ENCODE measurements around the gene DUSP2.
"Not testable (repeated sequence)": the region's sequence is repeated elsewhere in the genome, so short reads cannot be mapped to it uniquely, and the experiment has no call there.

DUSP2 gene

DNA sequence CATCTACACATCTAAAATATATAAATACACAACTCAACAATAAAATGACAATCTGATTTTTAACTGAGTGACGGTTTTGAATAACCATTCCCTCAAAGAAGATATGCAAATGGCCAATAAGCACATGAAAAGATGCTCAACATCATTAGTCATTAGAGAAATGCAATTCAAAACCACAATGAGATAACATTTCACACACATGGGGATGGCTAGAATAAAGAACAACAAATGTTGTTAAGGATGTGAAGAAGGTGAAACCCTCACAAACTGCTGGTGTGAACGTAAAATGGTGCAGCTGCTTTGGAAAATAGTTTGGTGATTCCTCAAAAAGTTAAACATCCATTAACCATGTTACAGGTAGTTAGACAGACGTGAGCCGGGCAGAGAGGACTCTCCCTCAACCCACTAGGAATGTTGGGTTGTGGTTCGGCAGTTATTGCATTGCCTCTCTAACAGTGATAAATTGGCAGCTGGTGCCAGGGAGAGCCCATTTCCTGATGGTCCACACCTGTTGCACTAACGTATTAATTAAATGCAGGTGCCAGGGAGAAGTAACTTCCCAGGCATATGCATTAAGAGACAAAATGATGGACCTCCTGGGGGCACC lies 22.3 kb upstream of the DUSP2 start:
- no peak for DNase-seq
- TF ChIP-seq, protein P1, sequence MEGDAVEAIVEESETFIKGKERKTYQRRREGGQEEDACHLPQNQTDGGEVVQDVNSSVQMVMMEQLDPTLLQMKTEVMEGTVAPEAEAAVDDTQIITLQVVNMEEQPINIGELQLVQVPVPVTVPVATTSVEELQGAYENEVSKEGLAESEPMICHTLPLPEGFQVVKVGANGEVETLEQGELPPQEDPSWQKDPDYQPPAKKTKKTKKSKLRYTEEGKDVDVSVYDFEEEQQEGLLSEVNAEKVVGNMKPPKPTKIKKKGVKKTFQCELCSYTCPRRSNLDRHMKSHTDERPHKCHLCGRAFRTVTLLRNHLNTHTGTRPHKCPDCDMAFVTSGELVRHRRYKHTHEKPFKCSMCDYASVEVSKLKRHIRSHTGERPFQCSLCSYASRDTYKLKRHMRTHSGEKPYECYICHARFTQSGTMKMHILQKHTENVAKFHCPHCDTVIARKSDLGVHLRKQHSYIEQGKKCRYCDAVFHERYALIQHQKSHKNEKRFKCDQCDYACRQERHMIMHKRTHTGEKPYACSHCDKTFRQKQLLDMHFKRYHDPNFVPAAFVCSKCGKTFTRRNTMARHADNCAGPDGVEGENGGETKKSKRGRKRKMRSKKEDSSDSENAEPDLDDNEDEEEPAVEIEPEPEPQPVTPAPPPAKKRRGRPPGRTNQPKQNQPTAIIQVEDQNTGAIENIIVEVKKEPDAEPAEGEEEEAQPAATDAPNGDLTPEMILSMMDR (IDR thresholded peaks at IDR 0.05; ENCODE audit: low read depth, low read length) = no peak
- H3K4me1 ChIP-seq = no peaks in the 10 kb centered on the region
- H3K36me3 ChIP-seq = no peaks in the 10 kb centered on the region
- no peaks in the 10 kb centered on the region for H3K27me3 ChIP-seq
- H3K9me3 ChIP-seq = no peaks in the 10 kb centered on the region
- no peak overlapping the region for H3K4me3 ChIP-seq (ENCODE audit: low read depth, low read length)

DNA sequence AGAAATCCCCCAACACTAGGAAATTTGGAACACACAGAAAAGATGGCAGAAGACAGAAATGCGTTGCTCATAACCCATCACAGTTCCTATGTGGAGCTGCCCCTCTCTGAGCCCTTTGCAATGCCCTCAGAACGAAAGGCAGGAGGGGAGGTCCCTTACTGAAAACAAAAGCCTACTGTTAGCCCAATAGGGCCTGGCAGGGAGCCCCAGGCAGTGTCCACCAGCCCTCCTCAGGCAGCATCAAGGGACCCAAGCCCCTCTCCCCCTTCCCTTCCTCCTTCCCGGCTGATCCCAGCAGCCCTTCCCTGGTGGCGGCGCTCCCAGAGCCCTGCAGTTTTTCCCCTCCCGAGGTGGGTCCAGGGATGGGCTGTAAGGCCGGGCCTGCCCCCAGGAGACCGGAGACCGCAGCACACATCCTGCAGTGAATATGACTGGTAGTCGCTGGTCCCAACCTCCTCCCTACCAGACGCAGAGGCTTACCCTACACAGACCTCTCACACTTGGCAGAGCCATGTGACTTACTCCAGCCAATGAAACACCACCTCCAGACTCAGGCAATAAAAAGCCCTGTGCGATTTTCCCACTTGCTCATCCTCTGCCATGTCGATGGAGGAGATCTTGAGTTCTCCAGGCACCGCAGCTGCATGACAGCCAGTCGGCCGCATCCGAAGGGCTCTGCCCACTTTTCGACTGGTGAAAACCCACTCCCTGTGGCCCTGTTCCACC lies 19.4 kb upstream of the DUSP2 start:
- Histone ChIP-seq H3K4me3 (ENCODE audit: low read depth, low read length) (peak overlapping the region; percentile 11; the same call in 1 of the 2 replicates), H3K9me3 (no peaks in the 10 kb centered on the region), H3K27me3 (no peaks in the 10 kb centered on the region), H3K4me1 (no peaks in the 10 kb centered on the region), H3K36me3 (no peaks in the 10 kb centered on the region)
- DNase-seq = peak; percentile 83
- TF ChIP-seq, protein P1 (IDR thresholded peaks at IDR 0.05; ENCODE audit: low read depth, low read length) = peak; percentile 33

DNA sequence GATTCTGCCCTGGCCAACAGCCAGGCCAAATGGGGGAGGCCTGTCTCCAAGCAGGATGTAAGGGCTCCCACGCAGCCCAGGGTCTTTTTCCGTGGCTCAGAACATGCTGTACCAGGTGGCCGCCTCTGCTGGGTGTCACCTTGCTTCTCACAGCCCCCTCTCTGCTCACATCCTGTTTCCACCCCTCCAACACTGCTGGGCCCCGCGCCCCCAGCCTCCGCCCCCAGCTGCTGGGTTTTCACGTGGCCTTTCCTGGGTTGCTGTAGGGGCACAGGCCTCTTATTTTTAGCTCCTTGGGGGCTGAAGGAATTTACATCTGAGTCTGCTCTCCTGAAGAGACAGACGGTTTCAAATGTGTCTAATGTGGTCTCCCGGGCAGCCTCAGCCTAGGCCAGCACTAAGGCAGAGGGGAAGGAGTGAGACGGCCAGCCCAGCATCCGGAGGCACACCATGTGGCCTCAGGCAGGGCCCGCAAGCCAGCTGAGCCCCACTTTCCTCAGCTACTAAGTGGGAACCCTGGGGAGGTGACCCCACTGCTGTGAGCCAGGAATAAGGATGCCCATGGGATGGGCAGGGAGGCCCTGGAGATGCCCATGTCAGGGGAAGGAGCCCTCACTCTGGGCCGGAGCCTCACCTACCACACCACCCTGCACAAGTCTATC lies 18.7 kb upstream of the DUSP2 start:
- no peak for DNase-seq
- H3K36me3 ChIP-seq = no peaks in the 10 kb centered on the region

DNA sequence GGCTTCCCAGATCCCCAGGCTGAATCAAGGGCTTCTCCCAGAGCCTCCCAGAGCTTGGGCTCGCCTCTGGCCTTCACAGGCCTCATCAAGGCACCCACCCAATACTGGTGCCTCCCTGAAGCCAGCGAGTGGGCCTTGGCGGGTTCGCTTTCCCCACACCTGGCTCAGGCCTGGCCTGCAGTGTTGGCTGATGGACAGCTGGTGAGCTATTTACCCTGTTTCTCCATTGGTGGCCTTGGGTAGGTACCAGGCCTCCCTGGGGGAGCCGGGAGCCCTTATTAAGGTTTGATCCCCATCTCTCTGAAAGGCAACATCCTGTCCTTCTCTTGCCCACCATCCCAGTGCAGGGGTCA lies 18.2 kb upstream of the DUSP2 start:
- DNase-seq = no peak
- H3K36me3 ChIP-seq = no peaks in the 10 kb centered on the region
- H3K27me3 ChIP-seq = no peaks in the 10 kb centered on the region
- no peaks in the 10 kb centered on the region for H3K9me3 ChIP-seq
- H3K4me3 ChIP-seq (ENCODE audit: low read depth, low read length) = no peak overlapping the region
- no peaks in the 10 kb centered on the region for H3K4me1 ChIP-seq
- TF ChIP-seq, protein P1 (IDR thresholded peaks at IDR 0.05; ENCODE audit: low read depth, low read length) = no peak

More for the DNA sequence above, 18.7 kb upstream of the DUSP2 start:
- H3K4me1 ChIP-seq = no peaks in the 10 kb centered on the region
- H3K9me3 ChIP-seq = no peaks in the 10 kb centered on the region
- H3K4me3 ChIP-seq (ENCODE audit: low read depth, low read length) = no peak overlapping the region
- TF ChIP-seq, protein P1 (IDR thresholded peaks at IDR 0.05; ENCODE audit: low read depth, low read length) = no peak
- no peaks in the 10 kb centered on the region for H3K27me3 ChIP-seq

DNA sequence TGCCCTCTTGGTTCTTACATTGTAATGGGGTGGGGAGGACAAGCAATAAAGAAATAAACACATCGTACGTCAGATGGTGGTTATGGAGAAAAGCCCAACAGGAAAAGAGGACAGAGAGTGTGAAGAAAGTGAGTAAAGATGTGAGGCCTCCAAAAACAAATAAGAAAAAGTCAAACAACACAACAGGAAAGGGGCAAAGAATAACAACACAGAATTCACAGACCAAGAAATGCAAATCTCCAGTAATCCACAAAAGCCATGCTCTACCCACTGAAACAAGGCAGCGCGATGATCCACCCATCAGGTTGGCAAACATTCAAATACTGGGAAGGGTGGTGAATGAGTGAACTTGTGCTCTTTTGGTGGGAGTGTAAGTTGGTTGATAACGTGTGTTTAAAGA lies 16.7 kb upstream of the DUSP2 start:
- Histone ChIP-seq H3K4me1 (no peaks in the 10 kb centered on the region), H3K4me3 (ENCODE audit: low read depth, low read length) (no peak overlapping the region), H3K27me3 (no peaks in the 10 kb centered on the region), H3K9me3 (no peaks in the 10 kb centered on the region), H3K36me3 (no peaks in the 10 kb centered on the region)
- no peak for DNase-seq
- TF ChIP-seq, protein P1 (IDR thresholded peaks at IDR 0.05; ENCODE audit: low read depth, low read length) = no peak

DNA sequence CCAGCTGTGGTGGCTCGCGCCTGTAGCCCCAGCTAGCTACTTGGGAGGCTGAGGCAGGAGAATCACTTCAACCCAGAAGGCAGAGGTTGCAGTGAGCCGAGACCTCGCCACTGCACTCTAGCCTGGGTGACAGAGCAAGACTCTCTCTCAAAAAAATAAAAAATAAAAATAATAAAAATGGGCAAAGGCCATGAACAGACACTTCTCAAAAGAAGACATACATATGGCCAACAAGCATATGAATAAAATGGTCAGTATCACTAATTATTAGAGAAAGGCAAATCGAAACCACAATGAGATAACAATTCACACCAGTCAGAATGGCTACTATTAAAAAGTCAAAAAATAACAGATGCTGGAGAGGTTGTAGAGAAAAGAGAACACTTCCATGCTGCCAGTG lies 15.1 kb upstream of the DUSP2 start:
- not testable (repeated sequence) for H3K9me3 ChIP-seq; H3K27me3 ChIP-seq; H3K36me3 ChIP-seq; H3K4me3 ChIP-seq (ENCODE audit: low read depth, low read length); H3K4me1 ChIP-seq; DNase-seq
